HG03457 (cell line): Measurements from ENCODE around the gene HOXA6.

Experiments
- ATAC-seq: cut with Tn5 transposase; IDR thresholded peaks from one replicate; pipeline ENCODE4 v1.9.1; 2021; ENCODE audit warnings: moderate number of reproducible peaks; ENCODE audit not compliant: unreplicated experiment

HOXA6 gene

DNA sequence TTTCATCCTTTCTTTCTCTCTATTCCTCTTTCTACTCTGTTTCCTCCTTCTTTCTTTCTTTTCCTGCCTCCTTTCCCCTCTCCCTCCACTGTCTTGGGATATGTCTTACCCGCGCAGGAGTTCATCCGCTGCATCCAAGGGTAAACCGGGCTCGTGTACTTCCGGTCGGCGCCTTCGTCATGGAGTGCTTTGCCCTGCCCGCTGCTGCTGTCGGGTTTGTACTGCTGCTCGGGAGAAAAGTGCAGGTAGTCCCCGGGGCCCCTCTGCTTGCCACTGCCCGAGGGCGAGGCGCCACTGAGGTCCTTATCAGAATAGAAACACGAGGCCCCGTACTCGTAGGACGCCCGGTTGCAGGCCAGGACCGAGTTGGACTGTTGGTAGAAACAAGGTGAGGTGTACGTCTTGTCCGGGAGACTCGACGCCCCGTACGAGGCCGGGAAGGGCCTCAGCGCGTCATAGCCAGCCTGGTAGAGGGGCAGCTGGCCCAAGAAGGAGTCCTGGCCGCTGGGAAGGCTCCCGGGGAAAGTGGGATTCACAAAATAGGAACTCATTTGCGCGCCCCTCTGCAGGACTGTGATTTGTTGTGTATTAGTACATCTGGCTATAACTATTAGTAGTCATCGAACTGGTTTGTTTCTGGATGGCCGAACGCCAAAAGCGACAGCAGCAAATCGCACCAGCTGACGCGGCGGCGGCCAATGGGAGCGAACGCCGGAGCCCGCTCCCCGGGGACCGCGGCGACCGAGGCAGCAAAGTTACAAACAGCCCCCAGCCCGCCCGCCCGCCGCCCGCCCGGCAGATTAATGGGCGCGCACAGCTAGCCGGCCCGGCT lies at the start of gene HOXA6:
TSS of gene HOXA6 (minus strand) at position 576 of the 832 bp plus-strand sequence. CDS start at position 551, 25 bp downstream.
- ATAC-seq = no peak

- no peak for ATAC-seq
Measured at GRCh38 chr7:27196287-27196767, 48.8 kb upstream of the HOXA6 start.

DNA sequence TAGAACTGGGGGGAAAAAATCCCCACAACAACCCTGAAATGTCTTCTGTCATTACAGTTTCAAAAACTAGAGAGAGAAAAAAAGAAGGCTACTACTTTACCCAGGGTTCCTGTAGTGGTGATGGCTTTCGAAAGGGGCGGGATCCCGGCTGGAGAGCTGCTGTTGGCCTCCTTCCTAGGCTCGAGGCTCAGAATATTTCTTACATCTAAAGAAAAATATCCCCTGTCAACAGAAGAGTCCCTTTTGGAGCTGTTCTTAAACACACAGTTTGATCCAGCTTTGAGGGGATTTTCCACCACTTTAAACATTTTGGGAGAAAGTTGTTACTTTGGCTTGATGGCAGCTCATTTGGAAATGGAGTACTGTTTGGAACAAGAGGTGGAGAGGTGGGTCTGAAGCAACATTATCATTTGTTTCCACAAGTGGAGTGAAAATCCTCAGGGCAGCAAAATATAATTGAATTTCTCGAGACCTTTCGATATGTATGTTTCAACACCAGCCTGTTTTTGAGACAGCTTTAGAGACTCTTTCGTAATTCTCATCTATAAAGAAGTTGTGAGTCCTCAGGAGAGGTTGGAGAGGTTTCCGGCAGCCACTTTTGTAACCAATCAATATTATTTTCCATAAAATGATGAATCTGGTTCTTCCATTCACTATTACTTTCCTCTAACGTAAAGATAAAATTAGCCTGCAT lies 47.3 kb upstream of the HOXA6 start:
- no peak for ATAC-seq

GRCh38 chr7:27194002-27194352 lies 46.4 kb upstream of the HOXA6 start:
- no peak for ATAC-seq

DNA sequence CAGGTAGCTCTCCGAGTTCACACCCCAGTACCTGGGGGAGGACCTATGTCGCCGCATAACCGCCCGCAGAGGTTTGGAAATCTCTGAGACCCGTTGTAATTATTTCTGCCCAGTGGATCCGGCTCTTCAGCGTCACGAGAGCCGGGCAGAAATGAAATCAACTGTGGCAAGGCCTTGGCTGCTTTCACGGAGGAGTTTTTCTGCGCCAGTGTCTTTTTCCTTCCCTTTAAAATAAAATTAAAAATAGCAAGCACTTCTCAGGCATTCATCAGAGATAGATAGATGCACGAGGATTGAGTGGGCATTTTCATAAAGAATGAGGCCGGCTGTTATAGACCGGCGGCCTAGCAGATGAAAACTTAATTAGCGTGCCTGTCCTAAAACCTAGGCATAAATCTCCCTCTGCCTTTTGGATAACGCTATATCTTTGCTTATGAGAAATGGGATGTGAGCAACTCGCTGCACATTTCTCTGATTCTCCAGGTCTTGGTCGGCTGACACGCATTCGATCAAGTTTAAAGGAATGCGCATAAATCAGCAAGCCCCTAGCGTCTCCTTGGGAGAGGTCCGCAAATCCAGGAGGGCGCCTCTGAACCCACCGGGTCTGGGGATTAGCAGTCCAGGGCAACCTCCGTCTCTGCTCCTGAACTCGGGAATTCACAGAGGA lies 45.9 kb upstream of the HOXA6 start:
- ATAC-seq = no peak

GRCh38 chr7:27192546-27193334 lies 45.2 kb upstream of the HOXA6 start:
- no peak for ATAC-seq

GRCh38 chr7:27191833-27192545 lies 44.4 kb upstream of the HOXA6 start:
- no peak for ATAC-seq

DNA sequence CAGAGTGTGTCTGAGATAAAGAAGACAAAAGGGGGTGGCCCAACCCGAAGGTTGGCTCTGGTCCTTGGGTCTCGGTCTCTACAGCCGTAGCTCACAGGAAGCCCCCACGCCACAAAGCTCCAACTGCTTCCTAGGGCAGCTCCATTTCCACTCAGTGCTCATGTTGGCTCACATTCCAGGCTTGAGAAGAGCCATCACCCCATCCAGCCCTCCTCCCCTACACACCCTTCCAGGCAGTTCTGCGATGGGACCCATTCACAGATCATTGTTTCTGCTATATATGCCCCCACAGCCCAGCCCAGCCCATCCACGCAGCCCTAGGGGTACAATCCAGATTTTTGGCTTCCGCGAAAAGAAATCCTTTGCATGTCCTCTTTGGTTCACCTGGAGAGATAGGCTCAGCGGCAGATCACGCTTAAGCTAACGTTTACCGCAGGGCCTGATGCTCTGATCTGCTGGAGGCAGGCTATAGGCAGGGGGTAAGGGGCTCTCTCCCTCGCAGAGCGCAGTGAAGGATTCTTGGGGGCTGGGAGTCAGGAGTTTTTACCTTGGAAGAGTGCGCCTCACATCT lies 43.7 kb upstream of the HOXA6 start:
- no peak for ATAC-seq

- ATAC-seq = no peak
Measured at GRCh38 chr7:27189997-27190748, 42.6 kb upstream of the HOXA6 start.

DNA sequence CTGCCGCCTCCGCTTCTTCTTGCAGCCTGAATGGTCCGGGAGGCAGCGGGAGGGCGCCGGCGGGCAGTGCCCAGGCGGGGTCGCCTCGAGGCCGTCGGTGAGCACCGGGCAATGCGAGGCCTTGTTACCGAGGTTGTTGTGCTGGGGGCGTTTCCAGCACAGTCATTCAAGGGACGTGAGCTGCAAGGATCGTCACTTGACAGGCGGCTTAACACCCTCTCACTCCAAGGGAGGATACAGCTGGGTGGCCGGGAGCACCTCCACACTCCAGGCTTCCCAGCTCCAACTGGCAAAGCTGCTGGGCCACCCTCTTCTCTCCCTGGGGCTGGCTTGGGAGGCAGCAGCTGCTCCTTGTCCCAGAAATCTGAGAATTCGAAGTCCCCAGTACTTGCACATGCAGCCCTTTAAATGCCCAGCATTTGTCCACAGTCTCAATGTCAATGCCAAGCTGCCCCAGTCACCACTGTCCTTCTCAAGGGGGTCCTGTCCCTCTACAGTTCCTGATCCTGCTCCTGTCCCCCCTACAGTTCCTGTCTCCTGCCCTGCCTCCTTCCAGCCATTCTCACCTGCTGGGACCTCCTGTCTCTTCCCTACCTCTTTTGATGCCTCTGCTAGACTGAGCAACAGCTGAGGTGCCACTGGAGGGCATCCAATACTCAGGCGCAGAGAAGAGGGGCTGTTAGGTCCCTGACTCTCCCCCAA lies 41.9 kb upstream of the HOXA6 start:
- ATAC-seq = no peak

DNA sequence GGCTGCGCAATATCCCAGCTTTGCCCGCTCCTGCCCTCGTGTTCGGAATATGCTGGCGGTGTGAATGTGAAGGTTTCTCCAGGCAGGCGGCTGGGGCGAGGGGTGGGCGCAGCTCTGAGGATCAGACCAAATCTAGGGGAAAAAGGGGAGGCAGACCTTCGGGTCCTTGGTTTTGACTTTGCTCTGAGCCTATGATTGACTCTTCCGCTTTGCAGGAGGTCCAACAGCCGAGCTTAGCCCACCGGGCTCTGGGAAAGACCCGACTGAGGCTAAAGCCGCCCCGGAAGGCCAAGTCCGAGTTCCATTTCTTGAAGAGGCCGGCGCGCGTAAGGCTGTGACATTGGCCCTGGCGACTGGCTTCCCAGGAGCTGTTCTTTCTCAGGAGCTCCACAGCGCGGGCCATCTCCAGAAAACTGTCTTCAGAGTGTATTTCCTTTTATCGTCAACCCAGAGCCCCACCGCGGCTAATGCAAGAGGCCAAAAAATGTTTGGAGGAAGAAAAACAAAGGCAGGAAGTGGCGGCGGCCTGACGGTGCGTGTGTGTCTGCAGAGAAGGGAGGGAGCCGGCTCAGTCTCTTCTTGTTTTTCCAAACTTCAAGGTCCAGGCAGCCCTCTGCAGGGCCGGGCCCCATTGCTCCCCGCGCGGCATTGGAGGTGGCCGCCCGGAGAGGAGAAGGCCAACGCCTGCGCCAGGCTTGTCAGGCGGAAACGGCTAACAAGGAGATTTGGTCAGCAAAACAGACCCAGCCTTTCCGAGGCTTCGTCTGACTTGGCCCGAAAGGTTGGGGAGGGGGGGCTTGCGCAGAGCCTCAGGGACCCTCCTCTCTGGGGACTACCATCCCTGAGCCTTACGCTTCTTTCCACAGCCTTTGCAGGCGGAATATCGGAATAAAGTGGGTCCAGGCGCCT lies 41.1 kb upstream of the HOXA6 start:
- ATAC-seq = no peak

DNA sequence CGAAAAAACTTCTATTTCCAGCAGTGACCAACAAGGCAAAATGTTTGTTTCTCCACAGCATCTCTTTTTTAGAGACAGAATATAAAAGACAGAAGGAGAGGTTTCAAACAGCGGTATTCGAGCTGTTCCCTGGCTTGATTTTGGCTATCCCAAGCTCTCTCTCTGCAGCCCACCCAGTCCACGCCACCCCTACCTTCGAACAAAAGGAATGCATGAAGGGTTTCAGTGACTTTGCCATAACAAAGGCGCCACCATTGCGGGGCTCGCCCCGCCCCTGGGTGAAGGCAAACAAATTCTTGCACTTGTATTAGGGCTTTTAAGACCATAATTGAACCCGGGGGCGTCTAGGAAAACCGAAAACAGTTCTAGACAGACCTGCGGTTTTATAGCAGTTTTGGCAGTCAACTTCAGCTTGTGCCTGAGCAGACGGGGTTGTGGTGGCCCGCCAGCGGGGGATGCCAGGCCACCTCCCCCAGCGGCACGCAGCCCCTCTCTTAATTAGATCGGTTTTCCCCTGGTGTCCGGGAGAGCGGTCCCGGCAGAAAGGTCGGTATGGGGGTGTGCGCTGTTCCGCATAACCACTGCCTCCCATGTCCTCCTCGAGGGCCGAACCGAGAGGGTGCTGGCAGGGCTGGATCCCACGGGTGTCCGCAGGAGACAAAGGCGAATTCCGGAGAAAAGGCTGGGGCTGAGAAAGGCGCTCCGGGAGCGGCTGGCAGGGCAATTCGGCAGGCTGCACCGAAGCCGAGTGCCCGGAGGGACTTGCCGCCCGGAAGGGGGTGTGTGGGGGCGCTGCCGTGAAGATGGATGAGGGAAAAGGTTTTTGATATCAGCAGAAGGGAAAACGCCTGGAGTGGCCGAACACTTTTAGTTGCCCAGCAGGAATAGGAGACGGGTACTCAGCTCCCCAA lies 40.2 kb upstream of the HOXA6 start:
- ATAC-seq = no peak

- no peak for ATAC-seq
Measured at GRCh38 chr7:27186668-27187474, 39.3 kb upstream of the HOXA6 start.

DNA sequence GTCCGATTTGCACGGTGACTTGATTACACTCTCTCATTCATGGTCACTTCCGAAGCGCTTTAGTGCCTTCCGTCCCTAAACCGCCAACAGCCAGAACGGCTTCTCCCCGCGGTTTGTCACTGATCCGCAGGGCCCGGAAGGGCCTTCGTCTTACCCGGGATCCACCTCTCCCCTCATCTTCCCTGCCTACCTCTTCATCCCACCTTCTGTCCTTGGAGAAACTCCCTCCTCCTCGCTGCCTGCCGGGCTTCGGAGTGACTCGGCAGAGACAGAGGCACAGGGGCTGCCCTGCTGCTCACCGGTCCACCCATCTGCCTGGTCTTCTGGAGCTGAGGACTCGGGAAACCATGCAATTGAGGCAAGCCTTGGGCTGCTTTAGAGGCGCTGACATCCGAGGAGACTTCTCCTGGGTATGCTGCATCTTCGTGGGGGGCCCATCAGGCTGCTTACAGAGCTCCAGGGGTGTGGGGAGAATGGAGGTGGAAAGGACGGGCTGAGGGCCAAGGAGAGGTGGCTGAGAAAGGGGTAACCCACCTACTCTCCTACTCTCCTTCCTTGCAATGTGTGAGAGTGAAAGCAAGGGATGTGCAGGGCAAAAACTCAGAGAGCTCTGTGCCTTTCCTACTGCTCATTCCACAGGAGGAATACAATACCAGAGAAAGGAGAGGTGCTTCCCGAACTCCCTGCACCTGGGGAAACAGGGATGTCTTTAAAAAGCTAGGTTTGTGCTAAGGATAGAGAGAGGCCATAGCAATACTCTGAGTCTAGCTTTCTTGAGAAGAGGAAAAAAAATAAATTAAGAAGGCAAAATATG lies 38.5 kb upstream of the HOXA6 start:
- no peak for ATAC-seq
